Fibroblast of lung (primary cell): ENCODE measurements around the gene WBP1L.

Experiments
- EZH2 ChIP-seq: IDR thresholded peaks from 2 replicates; pipeline ENCODE4 v1.5.1; 2012; ENCODE audit warnings: low read length, control low read depth, mild to moderate bottlenecking; ENCODE audit errors: missing control alignments
- TF ChIP-seq, protein P1 (sequence below), 2 donors: IDR thresholded peaks in 1 of 2; conservative IDR thresholded peaks in 1 of 2; 1 replicate in 1 of 2; 2 replicates in 1 of 2; pipeline ENCODE4 v1.5.1; 2011 to 2012; ENCODE audit warnings: low read length in 2 of 2, control low read depth in 1 of 2, inconsistent platforms in 1 of 2, low read depth in 1 of 2, mild to moderate bottlenecking in 1 of 2

- TF ChIP-seq, protein P1, sequence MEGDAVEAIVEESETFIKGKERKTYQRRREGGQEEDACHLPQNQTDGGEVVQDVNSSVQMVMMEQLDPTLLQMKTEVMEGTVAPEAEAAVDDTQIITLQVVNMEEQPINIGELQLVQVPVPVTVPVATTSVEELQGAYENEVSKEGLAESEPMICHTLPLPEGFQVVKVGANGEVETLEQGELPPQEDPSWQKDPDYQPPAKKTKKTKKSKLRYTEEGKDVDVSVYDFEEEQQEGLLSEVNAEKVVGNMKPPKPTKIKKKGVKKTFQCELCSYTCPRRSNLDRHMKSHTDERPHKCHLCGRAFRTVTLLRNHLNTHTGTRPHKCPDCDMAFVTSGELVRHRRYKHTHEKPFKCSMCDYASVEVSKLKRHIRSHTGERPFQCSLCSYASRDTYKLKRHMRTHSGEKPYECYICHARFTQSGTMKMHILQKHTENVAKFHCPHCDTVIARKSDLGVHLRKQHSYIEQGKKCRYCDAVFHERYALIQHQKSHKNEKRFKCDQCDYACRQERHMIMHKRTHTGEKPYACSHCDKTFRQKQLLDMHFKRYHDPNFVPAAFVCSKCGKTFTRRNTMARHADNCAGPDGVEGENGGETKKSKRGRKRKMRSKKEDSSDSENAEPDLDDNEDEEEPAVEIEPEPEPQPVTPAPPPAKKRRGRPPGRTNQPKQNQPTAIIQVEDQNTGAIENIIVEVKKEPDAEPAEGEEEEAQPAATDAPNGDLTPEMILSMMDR (conservative IDR thresholded peaks at IDR 0.05 in 1 of 2, IDR thresholded peaks at IDR 0.05 in 1 of 2; ENCODE audit: low read depth in 1 of 2, low read length in 2 of 2), result no peak
- no peak for TF ChIP-seq EZH2
Observed at GRCh38 chr10:102753718-102754117, 10.0 kb downstream of the WBP1L start.
